Muscle of leg (tissue), 11 donors: ENCODE data around the gene PPARA. TPM values are rescaled to one million over a fixed set of nuclear protein-coding genes. Genes with fewer than 3 reads are reported as not detected.
"Not testable (repeated sequence)": the region's sequence is repeated elsewhere in the genome, so short reads cannot be mapped to it uniquely, and the experiment has no call there.

Experiments used
- DNase-seq: peaks from one replicate; pipeline ENCODE4 v3.0.0; 2013
- H3K27ac ChIP-seq: one replicate; pipeline ENCODE4 v1.5.1; 2013; ENCODE audit warnings: mild to moderate bottlenecking, low read length, control low read depth
- H3K27me3 ChIP-seq: one replicate; pipeline ENCODE4 v1.6.1; 2013; ENCODE audit warnings: low read length; ENCODE audit not compliant: control insufficient read depth, insufficient read depth
- H3K36me3 ChIP-seq: one replicate; pipeline ENCODE4 v1.6.1; 2013; ENCODE audit warnings: low read length; ENCODE audit not compliant: control insufficient read depth, insufficient read depth
- H3K4me1 ChIP-seq: one replicate; pipeline ENCODE4 v1.6.1; 2013; ENCODE audit warnings: low read length; ENCODE audit not compliant: control insufficient read depth, insufficient read depth
- H3K4me3 ChIP-seq: one replicate; pipeline ENCODE4 v1.5.1; 2013; ENCODE audit warnings: low read length, control low read depth
- H3K9me3 ChIP-seq: replicated peaks from 2 replicates; pipeline ENCODE4 v1.6.1; 2013; ENCODE audit warnings: low read depth, low read length; ENCODE audit not compliant: control insufficient read depth
- WGBS: methylation state at CpG from one replicate; pipeline ENCODE4 v1.1.5; 2013; ENCODE audit warnings: missing lambda C conversion rate; ENCODE audit not compliant: insufficient coverage; 5-methylcytosine and 5-hydroxymethylcytosine counted together
- polyA plus RNA-seq, 8 donors: library from polyadenylated mRNA; unstranded; fragments of 120-200 nt; gene quantifications; one replicate each; pipeline versions ENCODE4 v1.2.1 to v1.2.3, GENCODE V29; 2013; ENCODE audit warnings: inconsistent platforms in 1 of 8, low replicate concordance in 1 of 8; ENCODE audit not compliant: insufficient read length in 8 of 8, insufficient read depth in 1 of 8
- total RNA-seq: library from RNA; stranded (reverse); fragments of 120-200 nt; gene quantifications from one replicate; pipeline ENCODE4 v1.2.4, GENCODE V29; 2013

PPARA gene
- total and polyA plus RNA-seq, 9 donors = 15.5 to 27.8 (median 19.6) TPM

- H3K4me1 ChIP-seq = peaks cover 26% of the 10 kb centered on the region
- H3K4me3 ChIP-seq = no peak overlapping the region
- H3K36me3 ChIP-seq = no peaks in the 10 kb centered on the region
- no peaks in the 10 kb centered on the region for H3K27me3 ChIP-seq
- no peak for DNase-seq
- no peak overlapping the region for H3K27ac ChIP-seq
- no peaks in the 10 kb centered on the region for H3K9me3 ChIP-seq
- WGBS = 78% methylated on average over 24 of the region's 33 CpGs
Observed at GRCh38 chr22:46125816-46126765, 24.2 kb upstream of the PPARA start.

- Histone ChIP-seq H3K27ac (no peak overlapping the region), H3K4me3 (no peak overlapping the region), H3K36me3 (no peaks in the 10 kb centered on the region), H3K4me1 (peaks cover 26% of the 10 kb centered on the region), H3K9me3 (no peaks in the 10 kb centered on the region), H3K27me3 (no peaks in the 10 kb centered on the region)
- no peak for DNase-seq
- whole genome bisulfite sequencing = 86% methylated on average over 11 of the region's 13 CpGs
Observed at GRCh38 chr22:46126853-46127385, 23.4 kb upstream of the PPARA start.

- DNase-seq = no peak
- 70% methylated on average over 9 of the region's 10 CpGs for WGBS
- no peaks in the 10 kb centered on the region for H3K9me3 ChIP-seq
- H3K4me1 ChIP-seq = peaks cover 24% of the 10 kb centered on the region
- no peaks in the 10 kb centered on the region for H3K27me3 ChIP-seq
- no peak overlapping the region for H3K27ac ChIP-seq
- H3K4me3 ChIP-seq = no peak overlapping the region
- no peaks in the 10 kb centered on the region for H3K36me3 ChIP-seq
Observed at GRCh38 chr22:46127556-46127955, 22.8 kb upstream of the PPARA start.

DNA sequence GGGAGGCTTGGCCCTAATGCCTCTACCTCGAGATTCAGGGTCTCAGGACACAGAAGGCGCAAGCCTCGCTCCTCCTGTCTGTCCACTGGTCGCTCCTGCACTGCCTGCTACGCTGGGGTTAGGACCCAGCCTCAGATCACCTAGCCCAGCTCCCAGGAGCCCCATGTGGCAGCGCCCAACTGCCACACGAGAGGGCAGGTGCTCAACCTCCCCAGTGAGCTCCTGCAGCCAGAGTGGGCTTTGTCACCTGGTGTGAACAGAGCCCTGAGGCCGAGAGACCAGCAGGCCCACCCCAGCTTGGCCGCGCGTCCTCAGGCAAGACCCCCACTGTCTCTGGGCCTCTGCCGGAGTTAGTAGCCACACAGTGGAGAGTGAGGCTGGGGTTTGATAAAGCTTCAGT is 21.7 kb upstream of the PPARA start:
- Histone ChIP-seq H3K36me3 (no peaks in the 10 kb centered on the region), H3K27ac (no peak overlapping the region), H3K9me3 (no peaks in the 10 kb centered on the region), H3K4me1 (peaks cover 21% of the 10 kb centered on the region), H3K4me3 (no peak overlapping the region), H3K27me3 (no peaks in the 10 kb centered on the region)
- WGBS = 81% methylated on average over 12 of the region's 12 CpGs
- DNase-seq = no peak

GRCh38 chr22:46129390-46130041 is 20.8 kb upstream of the PPARA start:
- Histone ChIP-seq H3K27ac (peak overlapping the region; percentile 59), H3K27me3 (no peaks in the 10 kb centered on the region), H3K4me1 (peaks cover 21% of the 10 kb centered on the region), H3K9me3 (no peaks in the 10 kb centered on the region), H3K36me3 (no peaks in the 10 kb centered on the region), H3K4me3 (no peak overlapping the region)
- WGBS = 44% methylated on average over 21 of the region's 26 CpGs
- DNase-seq = peak; percentile 77

- DNase-seq = no peak
- Histone ChIP-seq H3K9me3 (no peaks in the 10 kb centered on the region), H3K4me1 (peaks cover 21% of the 10 kb centered on the region), H3K27me3 (no peaks in the 10 kb centered on the region), H3K4me3 (no peak overlapping the region), H3K27ac (no peak overlapping the region), H3K36me3 (no peaks in the 10 kb centered on the region)
- WGBS = 50% methylated on average over 12 of the region's 13 CpGs
Observed at GRCh38 chr22:46131151-46131587, 19.2 kb upstream of the PPARA start.

GRCh38 chr22:46132193-46132829 is 18.0 kb upstream of the PPARA start:
- not testable (repeated sequence) for H3K36me3 ChIP-seq, H3K27ac ChIP-seq, H3K9me3 ChIP-seq, H3K4me3 ChIP-seq, DNase-seq, H3K27me3 ChIP-seq
- WGBS = 95% methylated on average over 5 of the region's 12 CpGs
- H3K4me1 ChIP-seq = peaks cover 21% of the 10 kb centered on the region

DNA sequence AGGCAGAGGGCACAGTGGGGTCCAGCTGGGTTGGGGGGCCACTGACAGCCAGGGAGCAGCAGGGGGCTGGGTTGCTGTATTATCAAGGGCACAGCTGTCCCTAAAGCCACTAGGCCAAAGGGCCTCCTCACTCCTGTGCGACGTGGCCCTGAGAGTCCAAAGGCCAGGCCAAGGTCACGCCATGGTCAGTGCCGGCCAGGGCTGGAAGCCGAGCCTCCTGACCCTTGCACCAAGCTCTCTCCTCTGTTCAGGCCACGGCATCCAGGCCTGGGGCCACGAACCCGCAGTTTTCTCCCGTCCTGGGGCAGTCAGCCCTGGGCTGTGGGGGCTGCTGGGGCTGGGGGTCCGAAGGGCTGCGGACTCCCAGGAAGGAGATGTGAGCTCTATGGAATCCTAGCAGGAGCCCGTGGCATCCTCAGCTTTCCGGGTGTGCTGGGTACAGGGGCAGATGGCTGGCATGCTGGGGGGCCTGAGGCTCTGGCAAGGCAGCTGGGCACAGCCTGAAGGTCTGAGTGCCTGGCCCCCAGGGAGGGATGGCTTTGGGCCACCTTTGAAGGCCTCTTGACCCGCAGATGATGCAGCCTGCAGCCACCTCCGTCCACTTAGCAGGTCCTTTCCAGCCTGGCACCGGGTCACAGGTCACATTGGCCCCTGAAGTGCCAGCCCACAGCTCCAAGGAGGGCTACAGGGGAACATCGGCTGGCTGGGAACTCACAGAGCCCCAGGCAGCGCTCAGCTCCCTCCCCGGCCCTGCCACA is 17.3 kb upstream of the PPARA start:
- H3K36me3 ChIP-seq = no peaks in the 10 kb centered on the region
- 87% methylated on average over 18 of the region's 19 CpGs for WGBS
- H3K4me3 ChIP-seq = no peak overlapping the region
- peaks cover 16% of the 10 kb centered on the region for H3K4me1 ChIP-seq
- no peaks in the 10 kb centered on the region for H3K27me3 ChIP-seq
- no peak for DNase-seq
- H3K9me3 ChIP-seq = no peaks in the 10 kb centered on the region
- H3K27ac ChIP-seq = no peak overlapping the region

DNA sequence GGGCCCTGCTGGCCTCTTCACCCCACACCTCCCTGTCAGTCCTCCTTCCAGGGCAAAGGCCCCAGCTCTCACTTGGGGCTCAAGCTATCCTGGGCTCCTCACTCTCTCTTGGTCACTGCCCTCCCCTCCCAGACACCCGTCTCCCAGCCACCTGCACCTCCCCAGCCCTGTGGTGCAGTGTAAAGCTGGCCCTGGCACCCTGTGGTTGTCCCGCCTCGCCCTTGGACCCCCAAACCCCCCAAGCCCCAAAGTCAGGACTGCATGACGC is 16.8 kb upstream of the PPARA start:
- DNase-seq = no peak
- Histone ChIP-seq H3K27me3 (no peaks in the 10 kb centered on the region), H3K36me3 (no peaks in the 10 kb centered on the region), H3K4me1 (peaks cover 18% of the 10 kb centered on the region), H3K9me3 (no peaks in the 10 kb centered on the region), H3K27ac (no peak overlapping the region), H3K4me3 (no peak overlapping the region)
- 88% methylated on average over 4 of the region's 4 CpGs for WGBS
